HUES48 (cell line): ENCODE measurements around the gene ZNF438.
"Not testable (repeated sequence)": the region's sequence is repeated elsewhere in the genome, so short reads cannot be mapped to it uniquely, and the experiment has no call there.

Experiments
- H3K27ac ChIP-seq: one replicate; pipeline ENCODE4 v1.7.0; 2013; ENCODE audit warnings: low read depth, low read length, inconsistent platforms
- H3K27me3 ChIP-seq: 2 replicates; pipeline ENCODE4 v1.6.1; 2013; ENCODE audit warnings: mild to moderate bottlenecking, low read length; ENCODE audit not compliant: control insufficient read depth, insufficient read depth
- H3K36me3 ChIP-seq: 2 replicates; pipeline ENCODE4 v1.6.1; 2013; ENCODE audit warnings: low read length; ENCODE audit not compliant: control insufficient read depth, insufficient read depth
- H3K4me1 ChIP-seq: 2 replicates; pipeline ENCODE4 v1.6.1; 2013; ENCODE audit warnings: mild to moderate bottlenecking, low read length; ENCODE audit not compliant: control insufficient read depth, insufficient read depth
- H3K4me3 ChIP-seq: 2 replicates; pipeline ENCODE4 v1.5.1; 2013; ENCODE audit warnings: mild to moderate bottlenecking, low read depth, low read length
- H3K9ac ChIP-seq: 2 replicates; pipeline ENCODE4 v1.6.1; 2013; ENCODE audit warnings: mild to moderate bottlenecking, low read depth, low read length, moderate library complexity
- H3K9me3 ChIP-seq: 2 replicates; pipeline ENCODE4 v1.6.1; 2013; ENCODE audit warnings: low read length; ENCODE audit not compliant: control insufficient read depth, insufficient read depth

The ZNF438 gene

DNA sequence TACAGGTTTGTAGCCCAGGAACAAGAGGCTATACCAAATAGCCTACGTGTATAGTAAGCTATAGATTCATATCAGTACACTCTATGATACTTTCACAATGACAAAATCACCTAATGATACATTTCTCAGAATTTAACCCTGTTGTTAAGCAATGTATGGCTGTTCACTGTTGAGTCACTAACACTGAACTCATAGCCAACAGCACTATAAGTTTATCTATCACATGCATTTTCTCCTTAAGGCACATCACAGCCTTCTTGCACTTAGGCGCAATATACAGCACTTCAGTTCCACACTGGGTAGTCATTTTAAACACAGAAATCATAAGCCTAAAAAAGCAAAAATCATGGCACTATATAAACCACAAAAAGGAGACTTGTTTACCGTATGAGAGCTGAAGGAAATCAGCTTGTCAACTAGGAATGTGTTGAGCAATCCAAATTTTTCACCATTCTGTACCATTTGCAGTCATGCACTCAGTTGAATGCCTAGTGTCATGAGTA is 45.6 kb downstream of the ZNF438 start:
- no peaks in the 10 kb centered on the region for H3K27me3 ChIP-seq
- no peaks in the 10 kb centered on the region for H3K4me1 ChIP-seq
- H3K36me3 ChIP-seq, result no peaks in the 10 kb centered on the region
- no peak overlapping the region for H3K9ac ChIP-seq
- H3K27ac ChIP-seq, result no peak overlapping the region
- H3K9me3 ChIP-seq, result no peaks in the 10 kb centered on the region
- no peak overlapping the region for H3K4me3 ChIP-seq

DNA sequence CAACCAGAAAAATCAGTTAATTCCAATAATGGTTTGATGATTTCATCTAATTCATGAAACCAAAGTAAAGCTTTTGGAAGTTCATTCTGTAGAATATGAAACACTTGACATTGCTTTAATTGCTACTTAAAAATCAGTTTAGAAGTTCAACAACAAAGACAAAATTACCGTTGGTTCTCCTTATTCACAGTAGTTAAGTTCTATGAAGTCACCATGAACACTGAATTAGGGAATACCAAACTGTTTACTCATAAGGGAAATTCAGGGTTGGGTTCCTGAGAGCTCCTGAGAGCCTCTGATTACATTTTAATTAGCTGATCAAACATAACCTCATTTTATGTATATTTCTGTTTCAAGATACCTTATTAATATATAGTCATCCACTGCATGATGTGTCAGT is 46.2 kb downstream of the ZNF438 start:
- Histone ChIP-seq H3K9ac (no peak overlapping the region), H3K4me3 (no peak overlapping the region), H3K27ac (no peak overlapping the region), H3K4me1 (no peaks in the 10 kb centered on the region), H3K9me3 (no peaks in the 10 kb centered on the region), H3K27me3 (no peaks in the 10 kb centered on the region), H3K36me3 (no peaks in the 10 kb centered on the region)

DNA sequence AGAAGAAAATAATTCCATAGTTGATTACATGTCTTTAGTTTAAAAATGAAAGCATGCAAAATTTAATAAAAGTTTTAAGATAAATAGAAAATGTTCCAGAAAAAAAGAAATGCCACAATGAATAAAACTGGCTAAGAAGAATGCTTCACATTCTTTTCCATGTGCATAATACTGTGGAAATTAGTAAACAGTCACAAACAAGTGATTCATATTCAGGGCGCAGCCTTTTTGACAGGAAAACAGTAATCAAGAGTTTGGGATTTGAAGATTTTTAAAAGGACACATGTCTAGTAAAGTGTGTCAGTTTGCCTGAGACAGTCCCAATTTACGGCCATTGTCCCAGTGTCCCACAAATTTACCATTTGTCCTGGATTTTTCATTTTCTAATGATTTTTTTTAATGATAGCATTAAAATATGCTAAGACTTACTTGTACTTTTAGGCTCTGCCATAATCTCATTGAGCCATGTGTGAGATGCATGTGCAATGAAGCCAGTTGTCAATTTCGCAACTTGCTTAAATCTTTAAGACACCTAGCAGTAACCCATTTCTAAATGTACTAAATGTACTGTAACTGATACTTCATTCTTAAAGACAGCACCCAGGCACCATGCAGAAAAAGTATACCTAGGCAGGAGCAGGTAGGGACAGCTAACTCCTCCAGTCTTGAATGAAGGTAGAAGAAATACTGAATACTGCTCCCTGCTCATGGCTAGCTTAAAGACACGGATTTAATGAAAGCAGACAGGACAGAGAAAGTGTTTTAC is 46.9 kb downstream of the ZNF438 start:
- H3K27me3 ChIP-seq, result no peaks in the 10 kb centered on the region
- no peak overlapping the region for H3K27ac ChIP-seq
- H3K9ac ChIP-seq, result no peak overlapping the region
- H3K9me3 ChIP-seq, result no peaks in the 10 kb centered on the region
- no peaks in the 10 kb centered on the region for H3K36me3 ChIP-seq
- no peaks in the 10 kb centered on the region for H3K4me1 ChIP-seq
- H3K4me3 ChIP-seq, result no peak overlapping the region

DNA sequence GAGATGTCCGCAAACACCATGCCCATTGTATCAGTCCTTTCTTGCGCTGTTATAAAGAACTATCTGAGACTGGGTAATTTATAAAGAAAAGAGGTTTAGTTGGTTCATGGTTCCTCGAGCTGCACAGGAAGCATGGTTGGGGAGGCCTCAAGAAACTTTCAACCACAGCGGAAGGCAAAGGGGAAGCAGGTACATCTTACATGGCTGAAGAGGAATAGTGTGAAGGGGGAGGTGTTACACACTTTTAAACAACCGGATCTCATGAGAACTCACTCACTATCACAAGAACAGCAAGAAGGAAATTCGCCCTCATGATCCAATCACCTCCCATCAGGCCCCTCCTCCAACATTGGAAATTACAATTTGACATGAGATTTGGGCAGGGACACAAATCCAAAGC is 48.5 kb downstream of the ZNF438 start:
- not testable (repeated sequence) for H3K27ac ChIP-seq, H3K27me3 ChIP-seq, H3K4me1 ChIP-seq, H3K9me3 ChIP-seq, H3K9ac ChIP-seq, H3K36me3 ChIP-seq, H3K4me3 ChIP-seq

DNA sequence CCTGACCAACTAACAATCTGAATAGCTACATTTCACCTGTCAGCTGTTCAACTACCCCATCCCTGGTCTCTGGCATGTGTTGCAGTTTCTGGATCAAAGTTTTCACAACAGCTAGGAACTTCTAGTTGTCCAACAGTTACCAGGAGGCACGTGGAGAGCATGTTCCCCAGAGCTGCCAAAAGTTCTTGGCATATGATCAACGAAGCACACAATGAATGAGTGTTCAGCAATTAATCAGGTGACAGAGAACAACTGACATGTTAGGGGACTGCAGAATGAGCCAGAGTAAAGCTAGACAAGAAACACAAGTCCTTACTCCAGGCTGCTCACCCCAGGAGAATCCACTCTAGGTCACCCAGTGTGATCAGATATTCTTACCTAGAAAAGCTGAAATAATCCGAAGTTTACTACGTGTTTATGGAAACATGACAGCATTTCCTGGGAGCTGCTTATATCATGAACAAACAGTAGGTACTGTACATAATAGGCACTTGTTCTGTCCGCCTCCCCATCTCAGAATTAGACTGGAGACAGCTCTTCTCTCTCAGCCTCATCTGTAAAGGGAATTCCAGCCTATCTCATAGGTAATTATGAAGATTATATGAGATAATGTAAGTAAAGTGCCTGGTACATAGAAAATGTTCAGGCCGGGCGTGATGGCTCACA is 50.6 kb downstream of the ZNF438 start:
- H3K36me3 ChIP-seq, result no peaks in the 10 kb centered on the region
- H3K27me3 ChIP-seq, result no peaks in the 10 kb centered on the region
- no peaks in the 10 kb centered on the region for H3K4me1 ChIP-seq
- H3K4me3 ChIP-seq, result no peak overlapping the region
- no peak overlapping the region for H3K9ac ChIP-seq
- no peaks in the 10 kb centered on the region for H3K9me3 ChIP-seq
- no peak overlapping the region for H3K27ac ChIP-seq

DNA sequence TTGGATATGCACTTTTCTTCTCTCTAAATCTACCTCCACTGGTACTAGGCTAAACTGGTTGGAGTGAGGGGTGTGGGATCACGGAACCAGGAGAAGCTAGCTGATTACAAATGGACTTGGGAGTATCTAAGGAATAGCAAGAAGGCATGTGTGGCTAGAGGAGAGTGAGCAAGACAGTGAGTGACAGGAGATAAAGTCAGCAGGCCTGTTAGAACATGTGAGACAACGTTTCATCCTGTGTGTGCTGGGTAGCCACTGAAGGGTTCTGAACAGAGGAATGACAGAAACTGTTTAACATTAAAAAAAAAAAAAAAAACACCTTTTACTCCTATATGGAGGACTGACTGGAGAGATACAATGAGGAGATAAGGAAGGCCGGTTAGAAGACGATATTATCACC is 51.7 kb downstream of the ZNF438 start:
- no peaks in the 10 kb centered on the region for H3K9me3 ChIP-seq
- no peaks in the 10 kb centered on the region for H3K27me3 ChIP-seq

DNA sequence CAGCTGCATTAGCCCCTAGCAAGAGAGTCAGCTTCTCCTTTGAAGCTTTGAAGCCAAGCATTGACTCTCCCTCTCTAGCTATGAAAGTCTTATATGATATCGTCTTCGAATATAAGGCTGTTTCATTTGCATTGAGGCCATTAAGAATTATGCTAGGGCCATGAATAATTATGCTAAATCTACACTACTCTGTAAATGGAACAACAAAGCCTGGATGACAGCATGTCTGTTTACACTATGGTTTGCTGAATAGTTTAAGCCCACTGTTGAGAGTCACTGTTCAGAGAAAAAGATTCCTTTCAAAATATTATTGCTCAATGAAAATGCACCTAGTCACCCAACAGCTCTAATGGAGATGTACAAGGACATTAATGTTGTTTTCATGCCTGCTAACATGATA is 52.8 kb downstream of the ZNF438 start:
- H3K36me3 ChIP-seq, result no peaks in the 10 kb centered on the region
- no peaks in the 10 kb centered on the region for H3K27me3 ChIP-seq
- H3K4me1 ChIP-seq, result no peaks in the 10 kb centered on the region
- no peak overlapping the region for H3K4me3 ChIP-seq
- H3K9ac ChIP-seq, result no peak overlapping the region
- no peak overlapping the region for H3K27ac ChIP-seq
- H3K9me3 ChIP-seq, result no peaks in the 10 kb centered on the region

More for the DNA sequence above, 51.7 kb downstream of the ZNF438 start:
- no peak overlapping the region for H3K27ac ChIP-seq
- H3K4me3 ChIP-seq, result no peak overlapping the region
- H3K9ac ChIP-seq, result no peak overlapping the region
- H3K4me1 ChIP-seq, result no peaks in the 10 kb centered on the region
- H3K36me3 ChIP-seq, result no peaks in the 10 kb centered on the region

DNA sequence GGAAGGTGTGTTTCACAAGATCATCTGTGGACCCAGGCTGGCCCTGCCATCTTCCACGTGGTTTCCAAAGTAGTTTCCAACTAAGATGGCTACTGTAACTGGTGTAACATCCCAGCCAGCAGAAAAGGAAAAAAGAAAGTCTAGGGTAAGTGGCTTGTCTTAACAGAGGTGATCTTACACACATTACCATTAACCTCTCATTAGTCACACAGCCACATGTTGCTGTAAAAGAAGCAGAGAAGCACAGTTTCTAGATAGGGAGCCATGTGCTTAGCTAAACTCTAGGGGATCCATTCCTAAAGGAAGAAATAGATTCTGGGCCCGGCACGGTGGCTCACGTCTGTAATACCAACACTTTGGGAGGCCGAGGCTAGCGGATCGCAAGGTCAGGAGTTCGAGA is 54.3 kb downstream of the ZNF438 start:
- Histone ChIP-seq H3K4me3 (no peak overlapping the region), H3K4me1 (no peaks in the 10 kb centered on the region), H3K27ac (no peak overlapping the region), H3K27me3 (no peaks in the 10 kb centered on the region), H3K9me3 (no peaks in the 10 kb centered on the region), H3K36me3 (no peaks in the 10 kb centered on the region), H3K9ac (no peak overlapping the region)

DNA sequence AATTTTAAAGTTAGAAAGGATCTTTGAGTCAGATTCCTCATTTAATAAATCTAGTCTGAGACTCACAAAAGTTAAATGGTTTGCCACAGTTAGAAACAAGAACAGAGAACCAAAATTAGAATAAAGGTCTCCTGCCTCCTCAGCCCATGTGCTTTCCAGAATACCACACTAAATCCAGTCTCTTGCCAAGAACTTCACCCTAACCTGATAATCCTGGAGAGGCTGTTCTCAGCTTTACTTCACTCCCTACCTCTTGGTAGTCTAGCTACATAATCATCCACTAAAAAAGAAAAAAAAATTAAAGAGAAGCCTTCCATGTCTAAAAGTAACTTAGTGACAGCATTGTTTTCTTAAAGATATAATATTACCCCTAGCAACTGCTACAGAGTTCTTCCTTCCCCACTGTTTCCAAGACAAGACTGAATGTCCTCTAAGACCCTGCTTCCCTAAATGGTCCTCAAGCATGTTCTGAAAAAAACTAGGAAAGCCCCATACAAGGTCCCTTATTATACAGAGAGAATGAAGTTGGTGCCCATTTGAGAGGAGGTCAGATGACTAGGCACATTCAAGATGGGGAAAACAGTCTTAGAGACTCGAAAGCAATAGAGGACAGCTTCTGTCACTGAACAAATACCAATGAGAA is 56.8 kb downstream of the ZNF438 start:
- Histone ChIP-seq H3K9me3 (no peaks in the 10 kb centered on the region), H3K27ac (no peak overlapping the region), H3K4me3 (no peak overlapping the region), H3K9ac (no peak overlapping the region), H3K27me3 (no peaks in the 10 kb centered on the region), H3K36me3 (no peaks in the 10 kb centered on the region), H3K4me1 (no peaks in the 10 kb centered on the region)

DNA sequence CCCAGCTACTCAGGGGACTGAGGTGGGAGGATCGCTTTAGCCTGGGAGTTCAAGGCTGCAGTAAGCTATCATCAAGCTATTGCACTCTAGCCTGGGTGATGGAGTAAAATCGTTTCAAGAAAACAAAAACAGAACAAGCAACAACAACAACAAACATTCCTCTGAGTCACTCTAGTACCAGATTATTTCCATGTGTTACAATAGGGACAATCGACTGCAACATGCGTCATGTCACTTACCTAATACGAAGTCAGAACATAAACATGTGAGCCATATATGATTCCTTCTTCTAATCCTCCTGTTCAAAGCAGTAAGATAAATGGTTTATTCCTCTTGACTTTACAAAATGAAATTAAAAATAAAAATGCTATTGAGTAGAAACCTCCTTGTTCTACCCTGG is 57.3 kb downstream of the ZNF438 start:
- H3K27ac ChIP-seq, result no peak overlapping the region
- H3K4me1 ChIP-seq, result no peaks in the 10 kb centered on the region
- H3K4me3 ChIP-seq, result no peak overlapping the region
- no peak overlapping the region for H3K9ac ChIP-seq
- H3K27me3 ChIP-seq, result no peaks in the 10 kb centered on the region
- H3K36me3 ChIP-seq, result no peaks in the 10 kb centered on the region
- H3K9me3 ChIP-seq, result no peaks in the 10 kb centered on the region

DNA sequence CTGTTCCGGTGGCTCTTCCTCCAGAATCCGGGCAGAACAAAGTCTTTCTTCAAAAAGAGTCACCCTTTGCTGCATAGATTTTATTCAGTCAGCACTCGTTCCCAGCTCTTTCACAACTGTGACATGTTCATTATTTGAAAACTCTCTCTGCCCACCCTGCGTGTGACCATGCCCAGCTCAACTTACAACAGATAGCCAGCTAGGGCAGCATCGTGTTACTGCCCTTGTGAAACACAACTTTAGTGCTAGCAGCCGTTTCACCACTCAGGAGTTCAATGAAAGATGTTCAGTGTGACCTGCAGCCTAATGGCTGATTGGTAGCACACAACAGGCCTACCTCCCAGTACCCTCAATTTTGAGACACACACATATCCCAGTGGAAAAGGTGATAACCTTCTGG is 57.9 kb downstream of the ZNF438 start:
- no peak overlapping the region for H3K9ac ChIP-seq
- H3K4me1 ChIP-seq, result no peaks in the 10 kb centered on the region
- H3K9me3 ChIP-seq, result no peaks in the 10 kb centered on the region
- no peaks in the 10 kb centered on the region for H3K27me3 ChIP-seq
- no peak overlapping the region for H3K27ac ChIP-seq
- H3K36me3 ChIP-seq, result no peaks in the 10 kb centered on the region
- no peak overlapping the region for H3K4me3 ChIP-seq
